ENCODE results near the gene UNCX.

The UNCX gene

DNA sequence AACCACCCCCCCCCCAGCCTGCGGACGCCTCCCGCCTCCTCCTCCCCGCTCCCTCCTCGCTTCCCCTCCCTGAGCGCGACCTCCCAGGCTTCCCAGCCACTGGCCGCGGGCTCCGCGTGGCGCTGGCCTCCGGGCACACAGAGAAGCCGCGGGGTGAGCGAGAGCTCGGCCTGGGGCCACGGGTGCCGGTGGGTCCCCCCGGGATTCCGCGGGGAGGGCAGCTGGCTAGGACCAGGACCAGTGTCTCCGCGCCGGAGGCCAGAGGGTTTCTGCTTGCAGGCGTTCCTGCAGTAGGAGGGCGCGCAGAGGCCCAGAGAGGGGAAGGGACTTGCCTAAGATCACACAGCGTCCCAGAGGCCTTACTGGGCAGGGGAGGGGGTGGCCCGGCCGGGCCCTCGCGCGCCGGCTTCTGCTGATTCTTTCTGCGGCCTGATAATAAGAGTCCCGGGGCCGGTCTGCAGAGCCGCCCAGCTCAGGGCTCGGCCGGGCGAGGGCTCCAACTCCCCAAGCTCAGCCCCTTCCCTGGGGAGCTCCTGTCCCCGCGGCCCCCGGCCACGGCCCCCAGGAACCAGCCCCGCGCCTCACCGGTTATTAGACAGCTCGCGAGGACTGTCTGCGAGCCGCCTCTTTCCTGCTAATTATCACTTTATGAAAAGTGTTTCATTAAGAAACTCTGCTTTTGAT is 10.1 kb downstream of the UNCX start:
- no peak overlapping the region for H3K4me3 ChIP-seq (ENCODE audit: low read depth, low read length)

DNA sequence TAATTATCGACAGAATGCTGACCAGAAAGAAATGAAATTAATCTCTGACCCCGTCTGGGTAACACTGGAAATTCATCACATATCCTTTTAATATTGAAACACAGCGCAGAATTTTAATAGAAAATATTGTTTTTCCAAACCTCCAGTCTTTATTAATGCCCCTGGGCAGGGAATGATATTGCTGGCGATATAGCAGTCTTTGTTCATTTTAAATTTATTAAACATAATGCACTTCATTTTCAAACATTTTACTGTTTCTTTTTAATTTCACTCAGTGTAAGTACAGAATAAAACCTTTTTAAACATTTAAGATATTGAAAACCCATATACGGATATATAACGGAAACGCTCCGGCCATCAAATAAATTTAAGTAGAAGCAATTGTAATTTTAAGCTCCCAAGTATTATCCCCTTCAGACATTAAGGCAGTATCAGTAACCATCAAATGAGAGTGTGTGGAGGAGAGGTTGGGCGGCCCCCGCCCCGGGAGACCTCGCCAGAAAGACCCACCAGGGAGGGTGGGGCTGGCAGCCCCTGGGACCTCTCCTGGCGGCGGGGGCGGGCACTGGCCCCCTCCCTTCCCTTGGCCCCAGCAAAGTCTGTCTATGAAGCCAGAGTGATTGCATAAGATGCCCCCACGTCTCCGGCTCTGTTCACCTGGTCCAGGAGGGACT is 10.8 kb downstream of the UNCX start:
- H3K4me3 ChIP-seq (ENCODE audit: low read depth, low read length) = no peak overlapping the region

DNA sequence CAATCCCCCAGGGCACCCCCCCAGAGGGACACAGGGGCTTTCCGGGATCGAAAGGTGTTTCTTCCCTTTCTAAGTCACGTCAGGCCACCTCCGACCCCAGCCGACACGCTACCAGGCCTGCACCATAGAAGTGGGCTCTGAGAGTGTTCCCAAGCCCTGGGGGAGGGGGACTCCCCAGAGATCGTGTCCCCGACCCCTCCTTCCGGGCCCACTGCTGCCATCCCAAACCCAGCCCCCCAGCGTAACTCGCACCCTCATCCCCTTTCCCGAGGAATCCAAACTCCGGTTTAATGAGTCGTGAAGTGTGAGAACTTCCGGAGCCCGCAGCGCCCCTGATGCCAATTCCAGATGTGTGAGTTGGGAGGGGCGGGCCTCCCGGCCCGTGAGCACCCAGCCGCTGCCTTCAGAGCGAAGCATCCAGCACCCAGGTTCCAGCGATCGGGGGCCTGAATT is 11.3 kb downstream of the UNCX start:
- no peak overlapping the region for H3K4me3 ChIP-seq (ENCODE audit: low read depth, low read length)

DNA sequence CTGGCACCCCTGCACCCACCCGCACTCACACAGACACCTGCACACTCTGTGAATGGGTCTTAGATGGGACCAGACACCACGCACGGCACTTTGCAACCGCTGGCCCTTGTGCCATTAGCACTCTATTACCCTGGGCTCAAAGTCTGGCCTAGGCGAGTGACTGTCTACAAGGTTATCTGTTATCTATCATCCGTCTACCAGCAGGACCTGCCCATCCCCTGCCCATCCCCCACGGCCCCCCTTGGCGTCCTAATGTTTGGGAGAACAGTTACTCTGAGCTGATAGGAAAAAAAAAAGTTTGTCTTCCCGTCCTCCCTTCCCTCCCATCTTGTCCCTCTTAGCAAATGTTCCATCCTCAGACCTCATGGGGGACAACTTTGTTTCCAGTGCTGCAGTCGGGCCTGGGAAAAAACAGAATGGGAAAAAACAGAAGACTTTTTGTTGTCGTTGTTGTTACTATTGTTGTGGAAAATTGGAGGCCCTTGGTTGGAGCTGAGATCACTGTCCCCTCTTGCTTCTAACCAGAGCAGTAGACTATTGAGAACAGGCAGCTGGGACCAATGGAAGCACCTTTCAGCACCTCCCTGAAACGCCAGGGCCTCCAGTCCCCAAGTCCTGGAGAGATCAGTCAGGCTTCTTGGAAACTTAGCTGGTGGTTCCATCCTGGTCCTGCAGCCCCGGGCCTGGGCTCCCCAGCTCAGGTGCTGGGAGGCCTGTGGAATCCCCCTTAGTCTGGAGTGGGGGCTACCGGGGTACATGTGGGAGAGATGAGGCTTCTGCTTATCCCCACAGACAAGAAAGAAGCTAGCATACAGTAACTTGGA is 12.2 kb downstream of the UNCX start:
- no peak overlapping the region for H3K4me3 ChIP-seq (ENCODE audit: low read depth, low read length)

DNA sequence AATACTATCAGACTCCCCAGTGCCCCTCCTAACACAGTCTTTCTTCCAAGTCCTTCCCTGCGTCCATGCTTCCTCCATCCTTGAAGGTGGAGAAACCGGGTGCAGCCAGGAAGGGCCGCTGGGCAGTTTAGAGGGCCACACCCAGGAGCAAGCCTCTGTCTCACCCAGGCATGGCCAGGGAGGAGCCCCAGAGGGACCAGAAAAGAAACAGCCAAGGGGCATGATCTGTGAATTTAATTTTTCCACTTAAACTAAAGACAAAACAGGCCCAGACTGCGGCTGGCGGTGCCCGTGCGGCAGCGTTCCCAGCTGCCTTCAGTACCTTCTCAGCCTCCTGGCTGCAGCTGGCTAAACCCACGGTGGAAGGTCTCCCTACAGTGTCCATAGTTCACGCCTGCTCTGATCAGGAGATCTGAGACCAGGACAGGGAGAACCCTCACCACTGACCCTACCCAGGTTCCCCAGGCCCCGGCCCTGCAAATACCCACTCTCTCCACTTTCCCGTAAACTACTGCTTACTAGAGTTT is 12.9 kb downstream of the UNCX start:
- no peak overlapping the region for H3K4me3 ChIP-seq (ENCODE audit: low read depth, low read length)

DNA sequence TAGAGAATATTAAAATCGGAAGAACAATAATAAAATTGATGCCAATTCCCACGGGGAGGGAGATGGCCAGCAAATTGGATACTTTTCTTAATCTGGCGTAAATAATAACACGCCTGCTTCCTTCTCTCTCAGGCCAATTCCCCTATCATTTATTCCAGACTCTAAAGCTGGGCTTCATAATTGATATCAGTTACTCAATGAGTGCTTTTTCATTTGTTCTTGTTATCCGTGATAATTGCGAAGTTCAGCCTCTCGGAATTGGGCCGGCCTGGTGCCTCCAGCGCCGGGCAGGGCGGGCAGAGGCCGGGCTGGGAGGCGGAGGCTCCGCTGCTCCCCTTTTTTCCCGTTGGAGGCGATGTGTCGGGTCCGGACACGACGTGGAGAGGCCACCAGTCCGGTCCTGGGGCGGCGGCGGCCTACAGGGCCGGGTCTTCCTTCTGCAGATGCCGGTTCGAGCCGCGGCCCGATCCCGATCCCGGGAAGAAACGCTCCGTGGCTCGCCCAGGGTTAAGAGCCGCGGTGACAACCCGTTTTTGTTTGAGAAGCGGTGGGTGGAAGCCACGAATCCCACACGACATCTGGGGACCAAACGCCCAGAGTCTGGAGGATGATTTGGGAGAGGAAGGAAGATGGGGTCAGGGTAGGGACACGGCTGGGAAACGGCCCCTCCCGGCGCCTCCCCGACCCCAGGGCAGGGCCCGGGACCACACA is 13.6 kb downstream of the UNCX start:
- H3K4me3 ChIP-seq (ENCODE audit: low read depth, low read length) = no peak overlapping the region

DNA sequence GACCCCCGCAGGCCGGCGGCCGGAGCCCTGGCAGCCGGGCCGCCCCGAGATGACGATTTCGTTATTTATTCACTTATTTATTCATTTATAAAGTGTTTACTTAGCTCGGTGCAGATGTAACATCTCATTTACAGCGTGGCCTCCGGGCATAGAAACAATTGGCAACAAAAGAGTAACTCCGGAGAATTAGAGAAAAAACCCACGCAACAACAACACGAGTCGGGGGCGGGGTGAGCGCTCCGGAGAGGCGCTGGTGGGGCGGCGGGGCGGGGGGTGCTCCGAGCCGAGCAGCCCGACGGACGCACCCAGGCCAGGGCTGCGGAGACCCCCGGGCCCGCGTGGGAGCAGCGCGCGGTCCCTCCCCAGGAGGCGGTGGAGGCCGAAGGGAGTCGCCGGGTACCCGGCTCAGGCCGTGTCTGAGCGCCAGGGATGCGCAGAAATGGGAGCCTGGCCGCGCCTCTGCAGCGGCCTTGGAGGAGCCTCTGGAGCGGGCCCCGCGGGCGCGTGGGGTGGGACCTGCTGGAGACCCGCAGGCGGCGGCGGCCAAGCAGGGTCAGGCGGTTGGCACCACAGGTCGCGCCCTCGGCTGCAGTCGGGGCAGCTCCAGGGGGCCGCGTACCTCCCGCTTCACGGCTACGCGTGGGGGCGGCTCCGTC is 14.3 kb downstream of the UNCX start:
- H3K4me3 ChIP-seq (ENCODE audit: low read depth, low read length) = no peak overlapping the region

DNA sequence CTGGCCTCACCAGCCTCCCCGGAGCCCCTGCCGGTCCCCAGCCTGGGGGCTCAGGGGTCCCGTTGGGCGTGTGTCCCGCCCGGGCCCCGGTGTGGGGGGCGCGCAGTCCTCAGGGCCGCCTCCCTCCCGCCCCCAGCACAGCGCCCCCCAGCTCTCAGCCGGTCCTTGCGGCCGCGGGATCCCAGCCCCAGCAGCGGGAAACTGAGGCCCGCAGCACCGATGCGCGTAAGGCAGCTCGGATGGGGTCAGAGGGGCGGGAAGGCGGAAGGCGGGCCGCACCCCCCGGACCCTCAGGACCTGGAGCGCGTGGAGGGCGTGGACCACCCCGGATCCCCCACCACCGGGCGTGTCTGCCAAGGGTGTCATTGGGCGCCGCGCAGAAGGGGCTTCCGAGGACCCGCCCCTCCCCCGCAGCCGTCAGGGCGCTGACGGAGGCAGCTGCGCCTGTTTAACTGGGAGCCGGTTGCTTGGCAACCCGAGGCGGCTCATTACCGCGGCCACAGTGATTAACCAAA is 14.9 kb downstream of the UNCX start:
- no peak overlapping the region for H3K4me3 ChIP-seq (ENCODE audit: low read depth, low read length)

DNA sequence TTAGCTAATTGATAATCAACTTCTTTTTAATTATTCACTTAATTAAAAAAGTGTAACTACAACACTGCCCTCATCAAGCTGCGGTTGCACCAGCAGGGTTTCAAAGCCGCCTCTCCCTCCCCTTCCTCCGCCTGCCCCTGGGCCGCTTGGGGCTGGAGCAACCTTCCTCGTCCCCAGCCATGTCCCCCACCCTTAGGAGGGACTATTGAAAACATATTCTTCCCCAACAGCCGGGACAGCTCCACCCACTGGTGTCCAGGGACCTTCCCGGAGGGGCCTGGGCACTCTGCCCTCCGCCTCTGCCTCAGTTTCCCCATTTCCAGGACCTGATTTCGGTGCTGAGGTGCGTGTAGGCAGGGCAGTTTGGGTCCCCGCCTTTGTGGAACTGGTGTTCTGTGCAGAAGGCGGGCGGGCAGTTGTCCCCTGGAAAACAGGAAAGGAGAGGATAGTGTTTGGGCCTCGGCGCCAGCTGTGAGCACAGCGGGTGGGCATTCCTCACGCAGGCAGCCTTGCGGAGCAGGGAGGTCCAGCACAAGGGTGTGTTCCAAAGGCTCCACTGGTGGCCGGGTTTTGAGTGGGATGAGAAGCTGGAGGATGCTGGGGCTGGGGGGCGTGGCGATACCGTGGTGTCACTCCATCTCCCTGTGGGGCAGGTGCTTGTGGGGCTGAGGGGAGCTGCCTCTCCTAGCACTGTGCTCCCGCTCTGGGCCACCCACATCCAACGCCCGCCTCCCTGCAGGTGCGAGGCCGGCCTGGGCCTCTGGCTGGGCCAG is 15.7 kb downstream of the UNCX start:
- no peak overlapping the region for H3K4me3 ChIP-seq (ENCODE audit: low read depth, low read length)

DNA sequence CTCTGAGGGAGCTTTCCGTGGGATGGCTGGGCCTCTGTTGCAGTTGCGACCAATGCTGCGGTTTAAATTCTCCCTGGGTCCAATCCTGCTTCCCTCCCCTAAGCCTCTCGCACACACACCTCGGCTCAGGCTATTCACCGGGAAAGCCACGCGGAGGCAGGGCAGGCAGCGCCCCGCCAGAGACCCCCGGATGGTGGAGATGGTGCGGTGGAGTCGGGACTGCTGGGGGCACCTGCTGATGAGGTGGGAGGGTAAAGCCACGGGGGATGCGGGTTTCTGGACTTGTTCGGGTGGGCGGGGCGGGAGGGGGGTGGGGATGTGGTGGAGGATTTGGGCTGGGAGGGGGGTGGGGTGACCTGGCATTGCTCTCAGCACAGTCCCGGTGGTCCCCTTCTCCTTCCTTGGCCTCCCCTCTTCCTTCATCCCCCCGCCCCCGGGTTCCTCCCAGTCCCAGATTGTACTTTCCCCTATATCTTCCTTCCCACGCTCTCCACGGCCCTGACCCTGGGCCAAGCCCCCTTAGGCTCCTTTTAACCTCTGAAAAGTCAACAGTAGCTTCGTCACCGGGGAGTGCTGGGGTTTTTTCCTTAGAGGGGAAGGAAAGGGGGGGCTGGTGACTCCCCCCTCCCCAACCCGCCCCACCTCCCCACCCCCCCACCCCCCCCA is 16.4 kb downstream of the UNCX start:
- no peak overlapping the region for H3K4me3 ChIP-seq (ENCODE audit: low read depth, low read length)

DNA sequence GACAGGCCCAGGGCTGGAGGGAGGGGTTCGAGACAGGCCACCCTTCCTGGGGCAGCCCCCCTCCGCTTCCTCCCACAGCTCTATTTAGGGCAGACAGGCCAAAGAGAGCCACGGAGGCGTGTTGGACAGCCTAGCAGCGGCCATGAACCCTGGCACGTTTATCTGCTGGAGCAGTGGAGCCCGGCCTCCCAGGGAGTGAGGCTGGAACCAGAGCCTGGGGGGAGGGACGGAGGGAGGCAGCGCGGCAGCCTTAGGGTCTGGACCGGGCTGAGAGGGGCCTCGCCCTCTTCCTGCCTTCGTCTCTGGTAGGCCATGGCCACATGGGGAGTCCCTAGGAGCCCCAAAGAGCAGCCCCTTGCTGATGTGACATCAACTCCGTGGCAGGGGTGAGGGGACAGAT is 17.1 kb downstream of the UNCX start:
- no peak overlapping the region for H3K4me3 ChIP-seq (ENCODE audit: low read depth, low read length)

DNA sequence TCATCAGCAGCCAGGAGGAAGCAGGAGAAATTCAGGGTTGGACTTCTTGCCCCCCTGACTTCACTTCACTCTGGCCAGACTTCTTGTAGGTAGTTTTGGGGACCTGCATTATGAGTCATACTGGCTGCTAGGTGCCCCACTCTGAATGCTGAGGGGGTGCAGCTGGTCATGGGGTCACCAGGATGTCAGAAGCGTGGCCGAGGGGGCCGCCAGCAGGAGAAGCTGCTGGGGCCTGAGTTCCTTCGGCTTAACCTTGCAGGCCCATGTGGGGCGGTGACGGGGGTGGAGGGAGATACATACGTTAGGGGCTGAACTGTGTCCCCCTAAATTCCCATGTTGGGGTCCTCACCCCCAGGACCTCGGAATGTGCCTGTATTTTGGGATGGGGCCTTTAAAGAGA is 18.2 kb downstream of the UNCX start:
- H3K4me3 ChIP-seq (ENCODE audit: low read depth, low read length) = no peak overlapping the region

DNA sequence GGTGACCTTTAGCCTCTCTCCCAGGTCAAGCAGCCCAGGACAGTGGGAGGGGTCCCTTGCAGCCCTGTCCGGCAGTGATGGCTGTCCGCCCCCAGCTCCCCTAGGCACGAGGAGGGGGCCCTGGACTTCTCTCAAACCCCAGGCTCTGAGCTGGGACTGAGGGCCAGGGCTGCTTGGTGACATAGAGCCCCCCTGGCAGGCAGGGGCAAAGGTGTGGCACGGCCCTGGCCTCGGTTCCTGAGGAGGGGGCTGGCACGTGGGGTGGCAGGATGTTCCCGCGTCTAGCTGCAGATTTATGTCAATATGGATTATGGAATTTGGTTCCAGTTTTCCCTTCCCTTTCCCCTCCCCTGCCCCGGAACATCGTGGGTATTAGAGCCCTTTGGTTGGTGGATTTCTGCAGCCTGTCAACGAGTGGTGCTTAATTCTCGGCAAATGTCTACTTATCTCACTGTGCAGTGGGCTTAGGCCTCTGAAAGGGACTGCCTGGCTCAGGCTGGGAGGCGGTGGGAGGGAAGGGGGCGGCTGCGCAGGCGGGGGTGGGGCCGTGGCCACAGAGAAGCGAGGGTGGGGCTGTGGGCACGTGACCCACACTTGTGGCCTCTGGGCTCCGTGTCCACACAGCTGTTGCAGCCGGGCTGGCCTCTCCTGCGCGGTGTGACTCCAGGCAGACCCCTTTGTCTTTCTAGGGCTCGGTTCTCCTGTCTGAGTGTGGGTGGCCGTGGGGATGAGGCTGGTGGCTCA is 19.3 kb downstream of the UNCX start:
- H3K4me3 ChIP-seq (ENCODE audit: low read depth, low read length) = no peak overlapping the region

DNA sequence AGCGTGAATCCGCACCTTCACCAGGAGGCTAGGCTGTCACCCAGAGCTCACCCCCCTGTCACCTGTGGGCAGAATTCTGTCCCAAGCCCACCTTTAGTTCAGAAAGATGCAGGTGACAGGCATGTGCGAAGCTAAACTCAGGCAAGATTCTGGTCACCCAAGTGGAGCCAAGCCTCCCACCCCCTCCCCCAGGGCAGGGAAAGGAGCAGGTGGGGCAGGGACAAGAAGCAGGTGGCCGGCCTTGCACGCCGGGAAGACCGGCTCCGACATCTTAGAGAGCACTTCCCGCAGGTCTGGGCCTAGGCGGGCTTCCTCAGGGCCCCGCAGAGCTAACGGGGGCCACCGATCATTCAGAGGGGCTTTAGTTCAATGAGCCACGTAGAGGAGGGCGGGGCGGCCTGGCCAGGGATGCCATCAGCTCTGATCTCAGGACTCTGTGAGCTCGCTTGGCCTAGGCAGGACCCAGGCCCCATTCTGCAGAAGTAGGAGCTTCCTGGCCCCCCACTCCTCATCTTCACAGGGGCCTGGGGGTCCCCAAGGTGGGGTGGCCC is 19.9 kb downstream of the UNCX start:
- no peak overlapping the region for H3K4me3 ChIP-seq (ENCODE audit: low read depth, low read length)

DNA sequence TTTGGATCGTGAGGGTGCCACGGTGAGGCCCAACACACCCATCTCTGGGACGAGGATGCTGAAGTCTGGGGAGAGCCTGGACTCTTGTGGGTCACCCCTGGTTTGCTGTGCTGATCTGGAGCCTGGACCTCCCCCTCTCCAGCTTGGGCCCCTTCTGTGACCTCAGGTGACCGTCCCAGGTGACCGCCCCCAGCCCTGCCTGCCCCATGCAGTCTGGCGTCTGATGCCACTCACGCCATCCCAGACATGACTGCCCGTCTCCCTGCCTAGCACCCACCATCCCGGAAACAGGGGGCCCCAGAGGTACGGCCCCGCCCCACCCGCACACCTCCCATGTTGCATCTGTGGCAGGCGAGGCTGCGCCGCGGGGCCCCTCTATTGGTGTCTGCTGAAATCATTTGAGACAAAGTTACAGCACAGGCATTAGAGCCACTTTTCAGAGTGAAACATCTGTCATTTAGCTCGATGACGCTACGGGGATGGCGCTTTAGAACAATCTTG is 21.1 kb downstream of the UNCX start:
- no peak overlapping the region for H3K4me3 ChIP-seq (ENCODE audit: low read depth, low read length)

DNA sequence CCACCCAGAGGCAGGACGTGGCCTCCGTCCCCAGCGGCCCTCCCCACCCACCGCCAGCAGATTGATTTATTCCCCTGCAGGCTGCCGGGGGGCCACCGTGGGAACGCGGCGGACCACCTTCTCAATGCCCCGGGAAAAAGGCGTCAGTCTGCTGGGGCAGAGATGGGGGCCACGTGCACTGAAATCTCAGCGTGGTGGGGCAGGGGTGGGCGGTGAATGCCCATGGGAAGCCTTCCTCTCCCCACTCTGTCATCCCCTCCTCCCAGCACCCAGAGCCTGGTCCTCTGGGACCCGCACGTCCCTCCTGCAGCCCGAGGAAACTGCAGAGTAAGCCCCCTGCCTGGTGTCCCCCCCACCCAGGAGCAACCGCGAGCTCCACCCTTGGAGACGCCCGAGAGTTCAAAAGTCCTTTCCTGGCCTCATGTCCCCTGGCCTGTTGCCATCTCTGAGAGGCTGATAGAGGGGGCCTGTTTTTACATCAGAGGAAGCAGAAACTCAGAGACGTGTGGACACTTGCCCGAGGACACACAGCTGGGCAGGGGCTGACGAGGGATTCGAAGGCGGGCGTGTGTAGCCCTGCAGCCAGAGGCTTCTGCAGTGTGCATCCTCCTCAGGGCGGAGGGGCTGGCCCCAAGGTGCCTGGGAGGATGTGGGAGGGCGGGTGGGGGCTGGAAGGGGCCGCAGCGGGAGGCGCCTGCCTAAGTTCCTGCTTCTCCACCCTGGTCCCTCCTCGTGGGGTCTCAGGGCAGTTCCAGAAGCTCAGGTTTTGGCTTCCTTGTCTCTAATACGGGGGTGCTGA is 21.8 kb downstream of the UNCX start:
- no peak overlapping the region for H3K4me3 ChIP-seq (ENCODE audit: low read depth, low read length)
